Right cardiac atrium (tissue), 5 donors: ENCODE measurements around the gene CDH22. TPM values are rescaled to one million over a fixed set of nuclear protein-coding genes. Genes with fewer than 3 reads are reported as not detected.

Experiments
- ATAC-seq, 2 donors: fragments of 200-7000 bp; cut with Tn5 transposase; one replicate each; pipeline versions ENCODE4 v1.8.0 to v1.9.1; 2020; ENCODE audit warnings: moderate library complexity in 2 of 2, mild to moderate bottlenecking in 1 of 2
- DNase-seq, 3 donors: peaks; one replicate each; pipeline ENCODE4 v3.0.0-alpha.2; 2020
- H3K27ac ChIP-seq: one replicate; pipeline ENCODE4 v1.5.1; 2013; ENCODE audit warnings: mild to moderate bottlenecking, low read length, control low read depth, moderate library complexity
- H3K27me3 ChIP-seq: one replicate; pipeline ENCODE4 v1.6.1; 2013; ENCODE audit not compliant: control insufficient read depth, insufficient read depth
- H3K4me1 ChIP-seq: one replicate; pipeline ENCODE4 v1.6.1; 2013; ENCODE audit warnings: low read length; ENCODE audit not compliant: control insufficient read depth, insufficient read depth
- H3K4me3 ChIP-seq: one replicate; pipeline ENCODE4 v1.5.1; 2013; ENCODE audit warnings: low read length, control low read depth
- H3K9me3 ChIP-seq: one replicate; pipeline ENCODE4 v1.6.1; 2013; ENCODE audit warnings: low read length; ENCODE audit not compliant: control insufficient read depth
- WGBS: extraction: QIAGEN DNeasy Blood & Tissue Kit; methylation state at CpG from one replicate; pipeline ENCODE4 v1.1.7; 2013; 5-methylcytosine and 5-hydroxymethylcytosine counted together
- intact Hi-C, 4 donors: fragments of 100-400 bp; cut with DNase I; formaldehyde crosslinking; loops; one replicate each; pipeline versions ENCODE4 v1.11.0 to v1.14.0; 2022 to 2023
- polyA plus RNA-seq: library from polyadenylated mRNA; stranded (reverse); fragments of 200-250 nt; gene quantifications from one replicate; pipeline ENCODE4 v1.2.3, GENCODE V29; 2013
- total RNA-seq, 4 donors: library from RNA; stranded (reverse); fragmentation: NEBNext Ultra II Directional; extraction: Animal tissue kit (Norgen Biotek cat#: 25700); gene quantifications; one replicate each; pipeline ENCODE4 v1.2.1, GENCODE V29; 2021
- donor health status: healthy with polysubstance abuse.
- donor health status: DM: no; HTN: yes; CAD: no.
- donor health status: DM: no; HTN: no; CAD: no.
- donor health status: DM: no; HTN: yes; CAD: no; lungs with severe emphysema.
- donor health status: DM: yes; HTN: yes; CAD: no.

CDH22 gene
- total and polyA plus RNA-seq, 5 donors, result 1.6 to 7.0 (median 4.0) TPM

DNA sequence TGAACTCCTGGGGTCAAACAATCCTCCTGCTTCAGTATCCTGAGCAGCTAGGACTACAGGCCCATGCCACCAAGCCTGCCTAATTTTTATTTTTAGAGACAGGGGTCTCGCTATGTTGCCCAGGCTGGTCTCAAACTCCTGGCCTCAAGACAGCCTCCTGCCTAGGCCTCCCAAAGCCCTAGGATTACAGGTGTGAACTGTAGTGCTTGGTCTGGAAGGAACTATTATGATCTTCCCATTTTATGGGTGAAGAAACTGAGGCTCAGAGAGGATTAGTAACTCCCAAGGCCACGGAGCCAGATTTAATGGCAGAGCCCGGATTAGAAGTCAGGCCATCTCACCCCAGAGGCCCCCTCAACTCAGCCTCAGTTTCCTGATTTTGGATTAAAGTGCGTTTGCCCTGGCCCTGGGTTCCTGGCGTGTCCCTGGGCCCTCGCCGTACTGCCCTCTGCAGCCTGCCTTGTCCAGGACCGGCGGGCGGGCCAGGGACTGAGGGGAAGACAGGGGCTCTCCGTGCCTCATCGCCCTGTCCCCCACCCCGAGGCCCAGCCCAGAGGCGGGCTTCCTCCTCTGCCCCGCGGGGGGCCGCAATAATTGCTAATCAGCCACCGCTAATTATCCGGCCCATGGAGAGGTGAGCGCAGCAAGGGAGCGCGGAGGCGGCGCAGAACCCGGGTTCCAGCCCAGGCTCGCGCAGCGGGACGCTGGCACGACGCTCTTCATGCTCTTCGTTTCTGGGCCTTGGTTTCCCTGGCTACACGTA, 155.3 kb downstream of the CDH22 start:
- intact Hi-C loops, result no loop called here
- WGBS, result 61% methylated on average over 33 of the region's 33 CpGs
- ATAC-seq, result no peak

DNA sequence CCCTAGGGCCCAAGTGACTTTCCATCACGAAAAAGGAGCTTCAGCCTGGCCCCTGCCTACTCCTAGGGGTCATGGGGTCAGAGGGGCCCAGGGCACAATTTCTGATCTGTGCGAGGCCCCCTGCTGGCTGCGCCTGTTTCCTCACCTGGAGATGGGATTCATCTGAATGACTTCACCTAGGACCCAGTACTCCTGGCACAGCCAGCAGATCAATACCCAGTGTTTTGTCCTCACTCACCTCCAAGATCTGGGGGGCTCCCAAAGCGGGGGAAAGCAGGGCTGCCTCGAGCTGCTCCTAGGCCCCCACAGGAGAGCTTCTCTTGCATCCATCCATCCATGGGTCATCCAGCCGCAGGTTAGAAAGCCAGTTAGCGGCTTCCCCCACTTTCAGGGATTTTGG, 156.4 kb downstream of the CDH22 start:
- no peaks in the 10 kb centered on the region for H3K4me1 ChIP-seq
- H3K4me3 ChIP-seq, result no peak overlapping the region
- H3K27ac ChIP-seq, result no peak overlapping the region
- intact Hi-C loops, result no loop called here
- H3K9me3 ChIP-seq, result no peaks in the 10 kb centered on the region
- no peak for ATAC-seq
- H3K27me3 ChIP-seq, result no peaks in the 10 kb centered on the region
- 76% methylated on average over 7 of the region's 7 CpGs for WGBS
- DNase-seq, result no peak

More for the DNA sequence above, 155.3 kb downstream of the CDH22 start:
- no peak for DNase-seq
- H3K27me3 ChIP-seq, result no peaks in the 10 kb centered on the region
- no peaks in the 10 kb centered on the region for H3K9me3 ChIP-seq
- H3K4me3 ChIP-seq, result no peak overlapping the region
- no peaks in the 10 kb centered on the region for H3K4me1 ChIP-seq
- no peak overlapping the region for H3K27ac ChIP-seq

DNA sequence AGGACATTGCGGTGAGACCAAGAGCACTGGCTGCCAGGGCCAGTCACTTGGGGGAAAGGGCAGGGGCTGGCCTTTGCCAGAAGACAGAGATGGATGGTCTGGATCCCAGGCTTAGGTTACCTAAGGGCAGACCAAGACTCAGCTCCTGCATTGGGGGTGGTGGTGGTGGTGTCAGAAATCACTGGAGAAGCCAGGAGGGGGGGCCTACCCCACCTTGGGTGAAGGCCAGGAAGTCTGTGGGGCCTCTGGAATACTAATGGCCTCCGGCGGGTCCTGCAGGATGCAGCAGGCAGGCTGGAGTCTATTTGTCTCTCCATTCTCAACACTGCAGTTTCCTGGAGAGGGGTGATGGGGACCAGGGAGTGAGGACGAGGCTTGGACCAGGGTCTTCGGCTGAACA, 157.4 kb downstream of the CDH22 start:
- no peak for DNase-seq
- H3K4me1 ChIP-seq, result no peaks in the 10 kb centered on the region
- H3K27ac ChIP-seq, result no peak overlapping the region
- H3K9me3 ChIP-seq, result no peaks in the 10 kb centered on the region
- 36% methylated on average over 5 of the region's 5 CpGs for WGBS
- intact Hi-C loops, result no loop called here
- ATAC-seq, result no peak
- H3K4me3 ChIP-seq, result no peak overlapping the region
- H3K27me3 ChIP-seq, result no peaks in the 10 kb centered on the region

DNA sequence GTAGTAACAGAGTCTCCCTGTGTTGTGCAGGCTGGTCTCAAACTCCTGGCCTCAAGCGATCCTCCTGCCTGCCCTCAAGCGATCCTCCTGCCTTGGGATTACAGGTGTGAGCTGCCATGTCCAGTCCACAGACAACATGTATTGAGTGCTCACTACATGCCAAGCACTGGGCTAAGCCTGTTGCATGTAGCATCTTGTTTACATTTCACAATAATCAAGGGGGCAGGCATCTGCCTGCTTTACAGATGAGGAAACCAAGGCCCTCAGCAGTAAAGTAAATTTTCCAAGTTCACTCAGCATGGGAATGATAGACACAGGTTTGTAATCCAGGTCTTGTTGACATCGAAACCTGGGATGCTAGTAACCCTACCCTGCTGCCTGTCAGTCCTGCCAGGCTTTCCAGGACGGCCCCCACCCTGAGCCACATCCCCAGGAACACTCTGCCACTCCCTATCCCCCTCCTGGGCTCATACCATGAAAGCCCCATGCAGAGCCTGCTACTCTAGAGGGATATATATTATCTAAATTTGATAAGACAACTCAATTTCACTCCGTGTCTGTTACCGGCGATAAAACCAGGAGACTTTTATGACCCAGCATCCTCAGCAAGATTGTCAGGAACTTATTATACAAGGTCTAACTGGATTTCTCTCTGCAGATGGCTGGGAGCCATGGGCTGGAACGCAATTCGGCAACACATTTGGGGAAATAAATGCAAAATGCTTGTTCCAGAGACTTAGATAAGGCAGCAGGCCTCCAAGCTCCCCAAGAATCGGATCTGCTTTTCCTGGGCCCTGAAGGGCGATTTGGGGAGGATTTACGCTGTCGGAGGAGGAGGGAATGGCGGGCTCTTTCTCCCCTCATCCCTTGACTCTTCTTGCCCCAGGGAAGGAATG, 159.7 kb downstream of the CDH22 start:
- intact Hi-C loops, result no loop called here
- H3K9me3 ChIP-seq, result no peaks in the 10 kb centered on the region
- no peak overlapping the region for H3K27ac ChIP-seq
- no peak overlapping the region for H3K4me3 ChIP-seq
- H3K4me1 ChIP-seq, result no peaks in the 10 kb centered on the region
- ATAC-seq (no peak), DNase-seq (no peak)
- H3K27me3 ChIP-seq, result no peaks in the 10 kb centered on the region
- WGBS, result 59% methylated on average over 14 of the region's 14 CpGs

DNA sequence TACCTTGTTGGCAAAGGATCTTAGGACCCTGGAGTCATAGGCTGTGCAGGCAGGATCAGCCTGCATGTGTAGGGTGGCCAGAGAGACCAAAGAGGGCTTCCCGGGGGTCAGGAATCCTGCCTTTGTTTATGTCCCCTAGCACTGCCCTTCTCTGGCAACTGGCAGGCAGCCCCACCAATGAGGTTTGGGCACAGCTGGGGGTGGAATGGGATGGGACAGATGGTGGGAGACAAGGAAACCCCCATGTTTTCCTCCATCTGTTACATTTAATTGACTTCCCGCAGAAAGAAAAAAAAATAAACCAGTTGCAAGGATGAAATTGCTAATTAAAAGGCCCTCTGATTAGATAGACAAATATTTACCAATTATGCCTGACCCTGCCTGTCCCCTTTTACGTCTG, 162.6 kb downstream of the CDH22 start:
- WGBS, result 43% methylated on average over 3 of the region's 3 CpGs
- H3K27ac ChIP-seq, result no peak overlapping the region

DNA sequence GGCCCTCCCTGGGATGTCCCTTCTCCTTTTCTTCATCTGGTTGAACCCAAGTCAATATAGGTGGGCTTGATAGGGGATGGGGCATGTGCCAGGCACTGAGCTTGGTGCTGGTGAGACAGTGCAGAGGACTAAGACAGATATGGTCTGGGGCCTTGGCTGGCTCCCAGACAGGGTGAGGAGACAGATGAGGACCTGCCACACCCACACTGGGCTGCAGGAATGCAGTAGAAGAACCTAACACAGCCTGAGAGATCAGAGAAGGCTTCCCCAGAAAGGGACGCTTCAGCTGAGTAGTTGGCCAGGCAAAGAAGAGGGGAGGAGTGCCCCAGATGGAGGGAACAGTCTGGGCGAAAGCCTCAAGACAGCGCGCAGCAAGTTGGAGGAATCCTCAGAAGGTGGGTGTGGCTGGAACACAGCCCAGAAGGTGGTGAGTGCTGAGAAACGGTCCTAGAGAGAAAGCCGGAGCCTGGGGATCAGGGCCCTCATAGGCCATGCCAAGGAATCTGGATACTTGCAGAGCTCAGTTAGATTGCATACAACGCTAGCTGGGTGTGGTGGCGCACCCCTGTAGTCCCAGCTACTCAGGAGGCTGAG, 163.8 kb downstream of the CDH22 start:
- Histone ChIP-seq H3K4me3 (no peak overlapping the region), H3K9me3 (no peaks in the 10 kb centered on the region), H3K27ac (no peak overlapping the region), H3K4me1 (no peaks in the 10 kb centered on the region), H3K27me3 (no peaks in the 10 kb centered on the region)
- DNase-seq (no peak), ATAC-seq (no peak)
- intact Hi-C loops, result no loop called here
- 61% methylated on average over 8 of the region's 8 CpGs for WGBS

More for the DNA sequence above, 162.6 kb downstream of the CDH22 start:
- Histone ChIP-seq H3K4me3 (no peak overlapping the region), H3K9me3 (no peaks in the 10 kb centered on the region), H3K4me1 (no peaks in the 10 kb centered on the region), H3K27me3 (no peaks in the 10 kb centered on the region)
- ATAC-seq (no peak), DNase-seq (no peak)
- intact Hi-C loops, result no loop called here

DNA sequence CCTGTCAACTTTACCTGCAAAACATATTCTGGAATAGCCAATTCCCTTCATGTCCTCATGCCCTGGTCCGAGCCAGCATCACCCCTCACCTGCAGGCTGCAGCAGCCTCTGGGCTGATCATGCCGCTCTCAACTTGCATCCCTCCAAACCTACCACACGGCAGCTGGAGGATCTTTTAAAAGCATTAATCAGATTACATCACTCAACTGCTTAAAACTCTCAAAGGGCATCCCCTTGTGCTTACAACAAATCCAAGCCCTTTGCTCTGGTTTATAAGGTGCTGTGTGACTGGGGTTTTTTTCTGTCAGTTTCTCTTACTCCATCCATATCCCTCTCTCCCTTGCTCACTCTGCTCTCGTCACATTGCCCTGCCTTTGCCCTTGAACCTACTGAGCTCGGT, 166.2 kb downstream of the CDH22 start:
- ATAC-seq (no peak), DNase-seq (no peak)
- H3K9me3 ChIP-seq, result no peaks in the 10 kb centered on the region
- H3K4me1 ChIP-seq, result no peaks in the 10 kb centered on the region
- intact Hi-C loops, result no loop called here
- WGBS, result 41% methylated on average over 5 of the region's 5 CpGs
- H3K4me3 ChIP-seq, result no peak overlapping the region
- H3K27ac ChIP-seq, result no peak overlapping the region
- no peaks in the 10 kb centered on the region for H3K27me3 ChIP-seq

DNA sequence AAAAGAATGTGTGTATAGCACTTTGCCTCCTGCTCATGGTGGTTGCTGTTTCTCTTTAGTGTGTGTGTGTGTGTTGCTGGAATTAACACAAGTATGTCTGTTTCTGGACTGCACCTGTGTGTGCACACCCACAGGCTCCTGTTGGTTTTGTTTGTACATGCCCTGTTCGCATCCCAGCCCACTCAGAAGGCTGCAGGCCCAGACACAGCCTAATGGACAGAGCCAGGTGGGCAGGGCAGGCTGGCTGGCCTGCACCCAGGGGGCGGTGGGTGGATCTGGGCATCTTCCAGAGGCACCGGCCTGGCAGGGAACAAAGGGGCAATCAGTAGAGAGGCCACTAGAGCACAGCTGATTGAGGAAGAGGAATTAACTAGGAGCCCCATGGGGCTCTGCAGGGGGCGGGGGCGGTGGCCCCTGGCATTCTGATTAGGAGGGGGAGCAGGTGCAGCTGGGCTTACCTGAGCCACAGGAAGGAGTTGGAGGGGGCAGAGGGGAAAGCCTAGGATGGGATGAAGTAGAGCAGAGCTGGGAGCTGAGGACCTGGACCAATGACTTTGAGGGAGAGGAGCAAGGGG, 168.3 kb downstream of the CDH22 start:
- no peak for DNase-seq
- H3K9me3 ChIP-seq, result no peaks in the 10 kb centered on the region
- 57% methylated on average over 5 of the region's 5 CpGs for WGBS
- H3K4me1 ChIP-seq, result no peaks in the 10 kb centered on the region
- intact Hi-C loops, result loop anchor here in 1 of 4 donors (5.0 kb wide), 1 partner anchor 167 kb away; the partner anchor contains the start of gene CDH22
- H3K27me3 ChIP-seq, result no peaks in the 10 kb centered on the region
- no peak overlapping the region for H3K4me3 ChIP-seq
- H3K27ac ChIP-seq, result no peak overlapping the region
- ATAC-seq, result no peak

DNA sequence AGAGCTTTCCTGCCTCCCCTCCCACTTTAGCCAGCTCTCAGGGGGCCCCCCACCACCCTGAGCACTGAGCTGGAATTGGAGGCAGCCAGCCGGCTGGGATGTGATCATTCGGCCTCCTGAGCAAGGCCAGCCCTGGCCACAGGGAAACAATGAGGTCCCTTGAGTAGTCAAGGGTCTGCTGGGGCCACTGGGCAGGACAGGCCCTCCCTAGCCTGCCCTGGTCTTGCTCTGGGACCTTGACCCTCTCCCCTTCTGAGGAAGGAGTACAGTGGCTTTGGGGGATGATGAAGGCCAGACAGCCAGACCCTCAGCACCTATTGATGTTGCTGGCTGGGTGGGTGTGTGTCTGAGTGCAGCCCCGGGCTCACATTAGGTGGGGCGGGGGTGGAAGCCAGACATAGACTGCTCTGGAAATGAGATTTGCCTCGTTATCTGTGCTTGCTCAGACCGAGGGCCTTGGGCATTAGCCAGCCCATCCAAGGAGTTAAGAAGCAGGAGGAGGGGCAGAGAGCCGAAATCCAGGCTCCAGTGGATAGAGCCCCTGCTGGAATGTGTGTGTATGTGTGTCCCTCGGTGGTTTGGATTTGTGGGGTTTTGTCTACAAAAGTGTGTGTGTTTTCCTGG, 168.9 kb downstream of the CDH22 start:
- intact Hi-C loops, result loop anchor here in 1 of 4 donors (5.0 kb wide), 1 partner anchor 168 kb away; the partner anchor contains the start of gene CDH22
- H3K27me3 ChIP-seq, result no peaks in the 10 kb centered on the region
- H3K27ac ChIP-seq, result no peak overlapping the region
- no peaks in the 10 kb centered on the region for H3K9me3 ChIP-seq
- DNase-seq (no peak), ATAC-seq (no peak)
- 28% methylated on average over 8 of the region's 8 CpGs for WGBS
- H3K4me1 ChIP-seq, result no peaks in the 10 kb centered on the region
- H3K4me3 ChIP-seq, result no peak overlapping the region

DNA sequence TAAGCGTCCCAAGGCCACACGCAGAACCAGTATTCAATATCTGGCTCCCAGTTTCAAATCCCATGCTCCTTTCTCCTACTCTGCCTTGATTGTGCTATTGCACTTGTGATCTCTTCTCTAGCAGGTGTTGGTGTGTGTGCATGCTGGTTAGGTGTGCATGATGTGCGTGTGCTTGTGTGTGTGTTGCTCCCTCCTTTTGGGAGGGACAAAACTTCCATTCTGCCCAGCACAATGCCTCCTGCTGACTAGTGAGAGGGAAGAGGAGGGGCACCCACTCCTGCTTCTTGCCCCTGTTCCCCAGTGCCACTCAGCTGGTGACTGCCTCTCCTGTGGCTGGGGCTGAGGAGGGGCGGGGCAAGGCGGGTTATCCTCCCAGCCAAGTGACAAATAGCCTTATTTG, 170.5 kb downstream of the CDH22 start:
- WGBS, result 70% methylated on average over 5 of the region's 5 CpGs
- no peak for DNase-seq
- no peaks in the 10 kb centered on the region for H3K9me3 ChIP-seq
- ATAC-seq, result no peak
- H3K27ac ChIP-seq, result no peak overlapping the region
- no peak overlapping the region for H3K4me3 ChIP-seq
- no peaks in the 10 kb centered on the region for H3K4me1 ChIP-seq
- H3K27me3 ChIP-seq, result no peaks in the 10 kb centered on the region
- intact Hi-C loops, result loop anchor here in 1 of 4 donors (5.0 kb wide), 1 partner anchor 169 kb away; the partner anchor contains the start of gene CDH22
